GM18520 (cell line): ENCODE measurements around the gene ZNF33A.
A peak's percentile ranks its signal among the peaks of the same experiment; 100 is the strongest.
"Not testable (repeated sequence)": the region's sequence is repeated elsewhere in the genome, so short reads cannot be mapped to it uniquely, and the experiment has no call there.

Experiments
- ATAC-seq: cut with Tn5 transposase; IDR thresholded peaks from one replicate; pipeline ENCODE4 v1.9.1; 2021; ENCODE audit not compliant: unreplicated experiment

The ZNF33A gene

DNA sequence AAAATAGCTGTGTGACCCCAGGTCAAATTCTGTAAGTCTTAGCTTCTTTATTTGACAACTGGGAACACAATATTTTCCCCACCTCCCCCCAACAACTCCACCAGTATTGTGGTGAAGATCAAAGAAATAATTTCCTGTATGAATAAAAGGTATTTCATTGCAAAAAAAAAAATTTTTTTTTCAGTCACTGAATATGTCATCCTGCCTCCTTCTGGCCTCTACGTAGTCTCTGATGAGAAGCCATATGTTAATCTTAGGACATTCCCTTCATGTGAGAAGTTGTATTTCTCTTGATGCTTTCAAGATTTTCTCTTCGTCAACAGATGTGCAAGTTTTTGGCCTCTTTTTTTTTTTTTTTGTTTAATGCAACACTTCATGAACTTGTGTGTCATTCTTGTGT is 33.0 kb downstream of the ZNF33A start:
- no peak for ATAC-seq

DNA sequence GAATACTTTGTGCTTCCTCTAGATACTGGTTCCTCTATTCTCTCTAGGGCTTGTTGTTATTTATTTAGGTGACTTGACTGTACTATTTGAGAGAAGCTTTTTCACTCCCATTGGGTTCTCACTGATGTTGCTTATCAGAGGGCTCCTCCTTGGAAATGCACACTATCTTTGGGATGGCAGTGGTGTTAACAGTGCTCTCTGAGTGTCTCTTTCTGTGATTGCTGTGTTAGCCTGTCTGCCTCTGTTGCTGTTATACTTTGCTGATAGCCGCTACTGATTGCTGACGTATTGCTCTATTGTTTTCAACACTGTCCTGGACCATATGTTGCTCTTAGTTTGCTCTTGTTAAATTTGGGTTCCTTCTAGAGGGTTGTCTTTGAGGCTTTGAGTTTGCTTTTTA is 34.7 kb downstream of the ZNF33A start:
- ATAC-seq = no peak

GRCh38 chr10:38047666-38048065 is 37.2 kb downstream of the ZNF33A start:
- no peak for ATAC-seq

DNA sequence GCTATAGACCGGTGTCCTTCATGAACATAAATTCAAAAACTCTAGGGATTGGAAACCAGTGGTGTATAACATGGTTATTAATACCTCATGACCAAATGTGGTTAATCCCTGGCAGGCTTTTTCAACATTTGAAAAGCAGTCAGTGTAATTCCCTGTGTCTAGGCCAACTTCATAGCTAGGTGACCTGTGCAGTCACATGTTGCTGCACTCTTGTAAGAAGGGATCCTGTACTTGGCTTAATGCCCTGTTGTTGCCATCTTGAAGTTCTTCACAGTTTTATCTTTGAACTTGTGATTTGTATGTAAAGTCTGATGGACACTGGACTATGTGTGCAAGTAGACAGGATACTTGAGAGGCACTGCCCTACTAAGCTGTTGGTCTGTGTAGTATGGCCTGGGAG is 39.7 kb downstream of the ZNF33A start:
- no peak for ATAC-seq

GRCh38 chr10:38054361-38054797 is 43.9 kb downstream of the ZNF33A start:
- no peak for ATAC-seq

DNA sequence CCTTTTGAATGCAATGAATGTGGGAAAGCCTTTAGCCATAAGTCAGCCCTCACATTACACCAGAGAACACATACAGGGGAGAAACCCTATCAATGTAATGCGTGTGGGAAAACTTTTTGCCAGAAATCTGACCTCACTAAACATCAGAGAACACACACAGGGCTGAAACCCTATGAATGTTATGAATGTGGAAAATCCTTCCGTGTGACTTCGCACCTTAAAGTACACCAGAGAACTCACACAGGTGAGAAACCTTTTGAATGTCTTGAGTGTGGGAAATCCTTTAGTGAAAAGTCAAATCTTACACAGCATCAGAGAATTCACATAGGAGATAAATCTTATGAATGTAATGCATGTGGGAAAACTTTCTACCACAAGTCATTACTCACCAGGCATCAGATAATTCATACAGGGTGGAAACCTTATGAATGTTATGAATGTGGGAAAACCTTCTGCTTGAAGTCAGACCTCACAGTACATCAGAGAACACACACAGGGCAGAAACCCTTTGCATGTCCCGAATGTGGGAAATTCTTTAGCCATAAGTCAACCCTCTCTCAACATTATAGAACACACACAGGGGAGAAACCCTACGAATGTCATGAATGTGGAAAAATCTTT is 44.9 kb downstream of the ZNF33A start:
- not testable (repeated sequence) for ATAC-seq

DNA sequence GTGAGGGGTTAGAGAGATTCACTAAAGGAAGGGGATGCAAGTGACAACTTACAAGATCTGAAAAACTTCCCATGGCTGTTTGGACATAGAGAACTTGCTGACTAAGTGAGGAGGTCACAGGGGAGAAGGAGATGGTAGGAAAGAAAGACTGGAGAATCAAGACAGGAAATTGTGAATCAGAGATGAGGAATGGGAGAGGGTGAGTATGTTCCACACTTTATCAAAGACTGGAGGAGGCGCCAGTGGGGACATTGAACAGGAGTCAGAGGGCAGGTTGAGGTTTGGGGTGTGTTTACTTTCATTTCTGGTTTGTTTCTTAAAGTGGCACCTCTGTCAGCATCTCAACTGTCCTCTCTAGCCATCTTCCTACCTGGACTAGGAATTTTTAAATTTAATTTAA is 59.2 kb downstream of the ZNF33A start:
- ATAC-seq = not testable (repeated sequence)

DNA sequence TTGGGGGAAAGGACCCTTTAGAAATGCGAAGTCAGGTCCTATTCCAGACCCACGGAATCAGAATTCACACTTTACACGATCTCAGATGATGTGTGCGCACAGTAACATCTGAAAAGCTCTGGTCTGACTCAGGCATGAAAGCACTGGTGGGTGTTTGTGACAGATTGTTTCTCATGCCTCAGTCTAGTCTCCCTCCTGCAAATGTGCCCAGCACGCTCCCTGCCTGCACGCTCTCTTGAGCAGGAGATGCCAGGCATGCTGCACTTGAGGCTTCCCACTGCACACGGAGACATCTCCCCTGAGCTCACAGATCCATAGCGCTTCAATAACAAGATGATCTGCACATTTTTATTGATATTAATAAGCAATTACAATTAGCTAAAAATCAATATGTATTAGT is 60.0 kb downstream of the ZNF33A start:
- ATAC-seq = no peak

DNA sequence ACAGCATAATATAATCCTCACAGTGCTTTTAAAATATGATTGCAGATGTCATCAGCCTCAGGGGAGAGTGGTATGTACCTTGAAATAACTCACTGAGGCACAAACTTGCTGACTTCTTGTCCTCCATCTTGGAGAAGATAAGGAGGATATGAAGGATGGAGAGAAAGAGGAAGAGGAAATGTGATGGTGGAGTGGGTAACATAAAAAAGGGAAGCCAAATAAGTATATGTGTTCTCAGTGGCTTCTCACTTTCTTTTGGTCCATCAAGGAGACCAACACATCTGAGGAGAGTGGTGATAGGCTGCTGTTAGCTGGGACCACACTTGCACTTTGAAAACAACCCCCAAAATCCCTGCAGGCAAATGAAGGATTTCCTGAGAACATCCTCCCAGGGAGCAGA is 62.1 kb downstream of the ZNF33A start:
- no peak for ATAC-seq

GRCh38 chr10:38076687-38077086 is 66.2 kb downstream of the ZNF33A start:
- no peak for ATAC-seq

GRCh38 chr10:38093318-38093717 is 82.8 kb downstream of the ZNF33A start:
- not testable (repeated sequence) for ATAC-seq

DNA sequence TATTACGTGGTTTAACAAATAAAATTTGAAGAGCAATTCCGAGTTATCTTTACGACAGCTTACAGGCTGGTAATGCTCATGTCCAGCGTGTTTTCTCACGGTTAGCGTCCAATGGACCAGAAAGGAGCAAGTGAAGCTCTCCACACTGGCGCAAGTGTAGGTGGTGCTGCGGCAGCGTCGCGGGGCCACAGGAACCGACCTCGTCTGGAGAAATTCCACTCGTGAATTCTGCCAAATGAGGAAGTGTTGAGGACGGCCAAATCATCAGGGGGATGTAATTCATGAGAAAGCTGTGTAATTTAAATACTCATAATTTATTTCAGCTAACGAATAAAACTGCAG is 83.3 kb downstream of the ZNF33A start:
- ATAC-seq = peak; percentile 3

- ATAC-seq = peak; percentile 97
These were observed 83.9 kb downstream of the ZNF33A start, which contains the start of gene ZNF37A for GRCh38 chr10:38094158-38094926. TSS of gene ZNF37A (plus strand) at chr10:38094337. CDS start at chr10:38096618, 2,281 bp downstream.

DNA sequence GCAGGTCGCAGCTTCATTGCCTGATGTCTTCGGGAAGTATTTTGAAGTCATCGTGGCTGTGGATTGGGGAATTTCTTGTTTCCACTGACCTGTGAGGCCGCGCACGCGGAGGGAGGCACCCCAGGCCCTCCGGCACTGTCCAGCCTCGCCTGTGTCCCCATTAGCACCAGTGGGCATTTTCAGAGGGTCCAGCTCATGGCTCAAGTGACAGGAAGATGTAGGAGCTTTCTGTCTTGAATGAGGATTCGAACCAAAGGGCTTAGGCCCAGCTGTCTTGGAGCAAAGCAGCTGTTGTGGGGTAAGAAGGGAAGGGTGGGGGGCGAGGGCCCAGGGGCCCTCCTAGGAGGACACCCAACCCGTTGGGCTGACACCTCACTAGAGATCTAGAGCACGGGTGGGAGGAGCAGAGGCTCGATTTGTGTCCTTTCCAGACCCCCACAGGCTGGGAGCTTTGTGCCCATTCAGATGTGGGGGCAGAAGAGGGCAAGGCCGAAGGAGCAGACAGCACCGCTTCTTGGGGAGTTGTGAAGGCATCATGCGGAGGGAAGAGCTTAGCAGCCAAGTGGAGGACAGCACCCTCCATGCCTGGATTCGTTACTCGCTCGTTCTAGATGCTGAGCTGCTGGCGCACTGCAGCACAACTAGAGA is 84.6 kb downstream of the ZNF33A start:
- ATAC-seq = no peak

- ATAC-seq = no peak
These were observed 92.4 kb downstream of the ZNF33A start for GRCh38 chr10:38102880-38103279.

- no peak for ATAC-seq
These were observed 93.3 kb downstream of the ZNF33A start for GRCh38 chr10:38103756-38104155.

DNA sequence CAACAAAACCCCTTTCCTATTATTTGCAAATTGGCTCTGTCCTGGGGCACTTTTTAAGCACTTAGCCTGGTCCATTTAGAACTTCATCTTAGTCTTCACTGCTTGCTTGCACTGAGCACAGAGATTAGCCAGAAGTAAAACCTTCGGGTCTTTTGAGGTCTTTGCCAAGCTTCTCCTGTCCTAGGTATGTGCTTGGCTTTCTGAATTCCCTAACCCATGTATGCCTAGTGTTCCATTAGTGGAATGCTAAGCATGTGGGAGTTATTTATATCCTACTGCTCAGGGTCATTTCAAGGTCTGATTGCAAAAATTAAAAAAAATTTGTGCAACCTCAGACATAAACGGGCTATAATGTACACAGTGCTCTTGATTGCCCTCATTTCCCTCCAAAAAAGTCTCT is 101.7 kb downstream of the ZNF33A start:
- ATAC-seq = no peak
